HFFc6 (cell line): ENCODE results near the gene RNASE12. TPM values are rescaled to one million over a fixed set of nuclear protein-coding genes. Genes with fewer than 3 reads are reported as not detected.

ENCODE experiments used
- DNase-seq: peaks from one replicate; pipeline ENCODE4 v3.0.0-alpha.2; 2018
- H3K27ac Mint-ChIP-seq: 2 replicates; pipeline ENCODE4 v1.8.0; 2020; ENCODE audit warnings: mild to moderate bottlenecking, mixed read lengths
- H3K27me3 Mint-ChIP-seq: 2 replicates; pipeline ENCODE4 v1.8.0; 2021; ENCODE audit warnings: mild to moderate bottlenecking, moderate library complexity, mixed read lengths; ENCODE audit not compliant: insufficient read depth
- H3K36me3 Mint-ChIP-seq: 2 replicates; pipeline ENCODE4 v1.8.0; 2021; ENCODE audit warnings: low read depth, mixed read lengths
- H3K4me1 Mint-ChIP-seq: 2 replicates; pipeline ENCODE4 v1.8.0; 2020; ENCODE audit warnings: low read depth, mixed read lengths
- H3K4me3 Mint-ChIP-seq: 2 replicates; pipeline ENCODE4 v1.8.0; 2020; ENCODE audit warnings: mild to moderate bottlenecking, moderate library complexity, mixed read lengths
- H3K9me3 Mint-ChIP-seq: 2 replicates; pipeline ENCODE4 v1.8.0; 2020; ENCODE audit warnings: mild to moderate bottlenecking, mixed read lengths
- total RNA-seq, 6 experiments: library from RNA; stranded (reverse); fragmentation: NEBNext Ultra II Directional; extraction: Animal tissue kit (Norgen Biotek cat#: 25700); gene quantifications; 2 replicates in 1 of 6; 3 replicates in 5 of 6; pipeline ENCODE4 v1.2.3, GENCODE V29; 2021
- TF ChIP-seq, protein P1 (sequence below): fragments of 200-600 bp; sonication (generic); IDR thresholded peaks from 2 replicates; pipeline ENCODE4 v1.5.0; 2021; ENCODE audit warnings: antibody characterized with exemption, mild to moderate bottlenecking

The RNASE12 gene
- total RNA-seq, 6 experiments from 2014 or later = not detected

DNA sequence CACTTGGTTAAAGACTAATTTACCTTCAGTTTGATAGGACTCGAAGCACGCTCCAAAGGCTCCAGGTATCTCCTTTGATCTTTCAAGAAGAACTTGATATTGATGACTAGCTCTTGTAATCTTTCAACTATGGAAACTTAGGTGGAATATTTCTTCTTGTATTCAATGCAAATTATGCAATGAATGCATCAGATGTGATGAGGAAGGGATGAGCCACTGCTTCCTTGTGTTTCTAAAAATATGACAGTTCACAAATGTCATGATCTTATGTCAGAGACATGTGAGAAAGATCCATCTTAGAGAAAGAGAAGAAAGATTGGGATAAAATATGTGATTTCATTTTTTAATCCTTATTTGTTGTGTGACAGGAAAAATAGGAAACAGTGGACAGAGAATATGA is 40.2 kb downstream of the RNASE12 start:
- no peaks in the 10 kb centered on the region for H3K4me1 Mint-ChIP-seq
- H3K9me3 Mint-ChIP-seq = no peaks in the 10 kb centered on the region
- TF ChIP-seq, protein P1, sequence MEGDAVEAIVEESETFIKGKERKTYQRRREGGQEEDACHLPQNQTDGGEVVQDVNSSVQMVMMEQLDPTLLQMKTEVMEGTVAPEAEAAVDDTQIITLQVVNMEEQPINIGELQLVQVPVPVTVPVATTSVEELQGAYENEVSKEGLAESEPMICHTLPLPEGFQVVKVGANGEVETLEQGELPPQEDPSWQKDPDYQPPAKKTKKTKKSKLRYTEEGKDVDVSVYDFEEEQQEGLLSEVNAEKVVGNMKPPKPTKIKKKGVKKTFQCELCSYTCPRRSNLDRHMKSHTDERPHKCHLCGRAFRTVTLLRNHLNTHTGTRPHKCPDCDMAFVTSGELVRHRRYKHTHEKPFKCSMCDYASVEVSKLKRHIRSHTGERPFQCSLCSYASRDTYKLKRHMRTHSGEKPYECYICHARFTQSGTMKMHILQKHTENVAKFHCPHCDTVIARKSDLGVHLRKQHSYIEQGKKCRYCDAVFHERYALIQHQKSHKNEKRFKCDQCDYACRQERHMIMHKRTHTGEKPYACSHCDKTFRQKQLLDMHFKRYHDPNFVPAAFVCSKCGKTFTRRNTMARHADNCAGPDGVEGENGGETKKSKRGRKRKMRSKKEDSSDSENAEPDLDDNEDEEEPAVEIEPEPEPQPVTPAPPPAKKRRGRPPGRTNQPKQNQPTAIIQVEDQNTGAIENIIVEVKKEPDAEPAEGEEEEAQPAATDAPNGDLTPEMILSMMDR = no peak
- H3K27ac Mint-ChIP-seq = no peak overlapping the region
- H3K36me3 Mint-ChIP-seq = no peaks in the 10 kb centered on the region
- H3K27me3 Mint-ChIP-seq = peaks cover 7% of the 10 kb centered on the region
- no peak overlapping the region for H3K4me3 Mint-ChIP-seq
- no peak for DNase-seq

DNA sequence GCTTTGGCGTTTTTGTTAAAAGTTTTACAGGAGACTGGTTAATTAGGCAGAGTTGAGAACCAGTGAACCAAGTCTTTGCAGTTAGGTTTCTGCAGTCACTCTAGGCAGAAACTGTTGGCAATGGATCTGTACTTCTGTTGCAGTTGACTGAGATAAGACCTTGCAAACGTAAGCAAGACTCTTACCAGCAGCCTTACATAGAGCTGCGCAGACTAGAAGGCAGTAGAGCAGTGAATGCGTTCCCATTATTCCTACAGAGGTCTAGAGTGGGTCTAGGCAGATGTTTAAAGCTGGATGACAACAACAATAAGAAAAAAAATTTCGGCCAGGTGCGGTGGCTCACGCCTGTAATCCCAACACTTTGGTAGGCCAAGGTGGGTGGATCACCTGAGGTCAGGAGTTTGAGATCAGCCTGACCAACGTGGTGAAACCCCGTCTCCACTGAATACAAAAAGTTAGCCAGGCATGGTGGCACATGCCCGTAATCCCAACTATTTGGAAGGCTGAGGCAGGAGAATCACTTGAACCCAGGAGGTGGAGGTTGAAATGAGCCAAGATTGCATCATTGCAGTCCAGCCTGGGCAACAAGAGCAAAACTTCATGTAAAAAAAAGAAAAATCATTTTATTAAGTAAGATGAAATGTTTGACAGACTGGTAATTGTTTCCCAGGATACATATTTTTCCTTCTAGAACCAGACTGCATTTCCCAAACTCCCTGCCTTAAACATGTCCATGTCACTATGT is 42.6 kb downstream of the RNASE12 start:
- Mint-ChIP-seq H3K4me1 (no peaks in the 10 kb centered on the region), H3K4me3 (no peak overlapping the region), H3K36me3 (no peaks in the 10 kb centered on the region), H3K27me3 (peaks cover 9% of the 10 kb centered on the region), H3K9me3 (no peaks in the 10 kb centered on the region), H3K27ac (no peak overlapping the region)
- DNase-seq = no peak
- TF ChIP-seq, protein P1 = no peak

DNA sequence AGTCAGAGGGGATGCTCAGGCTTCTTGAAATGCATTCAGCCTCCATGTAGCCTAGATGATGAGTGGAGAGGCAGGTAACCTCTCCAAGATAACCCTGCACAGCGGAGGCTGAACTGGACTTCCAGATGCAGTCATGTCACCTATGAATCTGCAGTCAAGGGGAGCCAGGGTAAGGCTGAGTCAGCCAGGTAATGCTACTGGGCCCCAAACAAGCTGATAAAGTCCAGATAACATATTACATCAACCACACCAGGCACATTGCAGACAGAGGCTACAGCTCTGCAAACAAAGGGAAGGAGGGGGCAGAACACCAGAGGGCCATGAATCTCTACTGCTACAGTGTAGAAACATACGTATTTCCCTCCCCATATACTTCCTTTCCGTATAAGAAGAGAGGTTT is 44.3 kb downstream of the RNASE12 start:
- Mint-ChIP-seq H3K9me3 (no peaks in the 10 kb centered on the region), H3K27me3 (peaks cover 9% of the 10 kb centered on the region), H3K4me1 (no peaks in the 10 kb centered on the region), H3K27ac (no peak overlapping the region), H3K4me3 (no peak overlapping the region), H3K36me3 (no peaks in the 10 kb centered on the region)
- no peak for DNase-seq
- TF ChIP-seq, protein P1 = no peak

Other genes starting within 250 kb of the RNASE12 start
- gene PARP2, start 247.7 kb downstream of the RNASE12 start, total RNA-seq = 10 to 100 TPM; 15.7 to 22.9 (median 22.0) TPM
- 10 to 100 TPM; 11.6 to 16.1 (median 13.7) TPM for gene TEP1, start 177.9 kb downstream of the RNASE12 start, total RNA-seq
- gene KLHL33, start 155.2 kb downstream of the RNASE12 start, total RNA-seq = under 1 TPM in 1 of 6 experiments, not detected in 5; 0.05 TPM
- gene OSGEP, start 136.6 kb downstream of the RNASE12 start, total RNA-seq = 10 to 100 TPM; 26.4 to 33.8 (median 30.7) TPM
- 100 to 1,000 TPM; 161 to 189 (median 184) TPM for gene APEX1, start 136.2 kb downstream of the RNASE12 start, total RNA-seq
- gene PIP4P1, start 129.9 kb downstream of the RNASE12 start, total RNA-seq = 10 to 100 TPM; 17.0 to 20.3 (median 19.2) TPM
- 10 to 100 TPM; 19.8 to 32.3 (median 25.7) TPM for gene PNP, start 122.0 kb downstream of the RNASE12 start, total RNA-seq
- under 1 TPM in 2 of 6 experiments, not detected in 4; 0.14 to 0.17 TPM for gene RNASE10, start 85.8 kb downstream of the RNASE12 start, total RNA-seq
- not detected for gene RNASE9, start 30.3 kb downstream of the RNASE12 start, total RNA-seq
- not detected for gene RNASE11, start 3.4 kb downstream of the RNASE12 start, total RNA-seq
- gene OR6S1, start 50.3 kb upstream of the RNASE12 start, total RNA-seq = not detected
- gene RNASE4, start 93.2 kb upstream of the RNASE12 start, total RNA-seq = 1 to 10 TPM; 2.8 to 6.9 (median 5.3) TPM
- gene ANG, start 97.4 kb upstream of the RNASE12 start, total RNA-seq = 1 to 10 TPM; 2.4 to 4.0 (median 3.2) TPM
- gene EDDM3A, start 154.5 kb upstream of the RNASE12 start, total RNA-seq = not detected
- not detected for gene EDDM3B, start 177.0 kb upstream of the RNASE12 start, total RNA-seq
- not detected for gene RNASE6, start 189.9 kb upstream of the RNASE12 start, total RNA-seq
- gene RNASE1, start 211.5 kb upstream of the RNASE12 start, total RNA-seq = not detected